ENCODE measurements around the gene TESK2. TPM values are rescaled to one million over a fixed set of nuclear protein-coding genes. Genes with fewer than 3 reads are reported as not detected.

The TESK2 gene
- polyA plus RNA-seq, 3 donors = 3.9 to 13.1 (median 4.1) TPM

GRCh38 chr1:45331436-45332345 lies 159.3 kb downstream of the TESK2 start:
- Histone ChIP-seq H3K36me3 (replicated peaks in 1 of 2; ENCODE audit: control insufficient read depth in 1 of 2, insufficient read depth in 2 of 2, low read length in 2 of 2) (peaks cover 25 to 46% of the 10 kb centered on the region in 2 donors), H3K4me1 (ENCODE audit: control insufficient read depth in 1 of 2, insufficient read depth in 2 of 2, low read length in 2 of 2) (peaks cover 21 to 23% of the 10 kb centered on the region in 2 donors), H3K27ac (ENCODE audit: low read depth in 1 of 2, low read length in 2 of 2) (no peak overlapping the region), H3K9me3 (replicated peaks in 1 of 2; ENCODE audit: control insufficient read depth in 1 of 2, insufficient read depth in 1 of 2, low read length in 2 of 2) (no peaks in the 10 kb centered on the region), H3K79me2 (ENCODE audit: insufficient read depth, low read length) (no peaks in the 10 kb centered on the region), H3K4me3 (replicated peaks in 1 of 3; ENCODE audit: low read depth in 2 of 3, low read length in 3 of 3) (no peak overlapping the region), H3K9ac (ENCODE audit: insufficient read depth, low read length, poor library complexity, severe bottlenecking) (no peak overlapping the region), H3K27me3 (ENCODE audit: control insufficient read depth in 2 of 2, insufficient read depth in 2 of 2, low read length in 2 of 2) (peaks cover 0 to 4% of the 10 kb centered on the region in 2 donors), H3K4me2 (replicated peaks; ENCODE audit: extremely low read depth, low read length, poor library complexity, severe bottlenecking) (no peak overlapping the region), H2AFZ (ENCODE audit: insufficient read depth, low read depth, low read length, poor library complexity, severe bottlenecking) (no peak overlapping the region), H4K20me1 (ENCODE audit: insufficient read depth, low read length) (no peaks in the 10 kb centered on the region)
- DNase-seq = no peak
- Mint-ChIP-seq H3K9me3 (peaks cover 0 to 3% (median 0%) of the 10 kb centered on the region in 7 donors), H3K27ac (peak overlapping the region in 2 of 7 donors; percentile 3 to 35), H3K27me3 (ENCODE audit: low read depth in 3 of 3) (peaks cover 2 to 13% (median 4%) of the 10 kb centered on the region in 3 donors), H3K36me3 (peaks cover 32 to 43% of the 10 kb centered on the region in 2 donors), H3K4me3 (no peak overlapping the region), H3K4me1 (peaks cover 22% of the 10 kb centered on the region)
- WGBS (ENCODE audit: insufficient coverage) = 97% methylated on average over 17 of the region's 18 CpGs
- TF ChIP-seq, protein P1, sequence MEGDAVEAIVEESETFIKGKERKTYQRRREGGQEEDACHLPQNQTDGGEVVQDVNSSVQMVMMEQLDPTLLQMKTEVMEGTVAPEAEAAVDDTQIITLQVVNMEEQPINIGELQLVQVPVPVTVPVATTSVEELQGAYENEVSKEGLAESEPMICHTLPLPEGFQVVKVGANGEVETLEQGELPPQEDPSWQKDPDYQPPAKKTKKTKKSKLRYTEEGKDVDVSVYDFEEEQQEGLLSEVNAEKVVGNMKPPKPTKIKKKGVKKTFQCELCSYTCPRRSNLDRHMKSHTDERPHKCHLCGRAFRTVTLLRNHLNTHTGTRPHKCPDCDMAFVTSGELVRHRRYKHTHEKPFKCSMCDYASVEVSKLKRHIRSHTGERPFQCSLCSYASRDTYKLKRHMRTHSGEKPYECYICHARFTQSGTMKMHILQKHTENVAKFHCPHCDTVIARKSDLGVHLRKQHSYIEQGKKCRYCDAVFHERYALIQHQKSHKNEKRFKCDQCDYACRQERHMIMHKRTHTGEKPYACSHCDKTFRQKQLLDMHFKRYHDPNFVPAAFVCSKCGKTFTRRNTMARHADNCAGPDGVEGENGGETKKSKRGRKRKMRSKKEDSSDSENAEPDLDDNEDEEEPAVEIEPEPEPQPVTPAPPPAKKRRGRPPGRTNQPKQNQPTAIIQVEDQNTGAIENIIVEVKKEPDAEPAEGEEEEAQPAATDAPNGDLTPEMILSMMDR (IDR thresholded peaks at IDR 0.05) = no peak
- intact Hi-C loops (cut with micrococcal nuclease) = no loop called here

DNA sequence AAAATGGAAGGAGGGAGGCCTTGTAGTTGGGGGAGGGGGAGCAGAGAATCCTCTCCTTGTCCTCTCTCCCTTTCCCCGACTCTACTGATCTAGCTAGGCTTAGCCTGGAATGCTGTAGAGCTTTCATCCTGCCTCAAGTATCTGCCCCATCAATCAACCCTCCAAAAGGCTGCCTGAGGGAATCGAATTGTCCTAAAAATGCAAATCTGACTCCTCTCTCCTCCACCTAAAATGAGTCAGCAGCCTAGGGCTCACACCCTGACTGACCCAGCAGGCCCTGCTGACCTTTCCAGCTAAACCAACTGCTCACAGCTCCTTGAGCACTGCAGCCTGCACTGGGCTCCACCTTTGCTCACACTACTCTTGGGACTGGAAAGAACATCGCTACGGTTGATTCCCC lies 161.5 kb downstream of the TESK2 start:
- TF ChIP-seq, protein P1 (IDR thresholded peaks at IDR 0.05) = no peak
- peaks cover 25% of the 10 kb centered on the region for H3K4me1 Mint-ChIP-seq
- no peak overlapping the region for H3K4me3 Mint-ChIP-seq
- no peaks in the 10 kb centered on the region for H4K20me1 ChIP-seq (ENCODE audit: insufficient read depth, low read length)
- H3K36me3 Mint-ChIP-seq = peaks cover 32 to 43% of the 10 kb centered on the region in 2 donors
- H2AFZ ChIP-seq (ENCODE audit: insufficient read depth, low read depth, low read length, poor library complexity, severe bottlenecking) = no peak overlapping the region
- intact Hi-C loops (cut with micrococcal nuclease) = no loop called here
- no peak overlapping the region for H3K27ac Mint-ChIP-seq
- H3K9me3 Mint-ChIP-seq = peaks cover 0 to 3% (median 0%) of the 10 kb centered on the region in 7 donors
- no peak for DNase-seq
- H3K4me3 ChIP-seq (replicated peaks in 1 of 3; ENCODE audit: low read depth in 2 of 3, low read length in 3 of 3) = no peak overlapping the region
- no peak overlapping the region for H3K9ac ChIP-seq (ENCODE audit: insufficient read depth, low read length, poor library complexity, severe bottlenecking)
- peaks cover 0 to 4% of the 10 kb centered on the region in 2 donors for H3K27me3 ChIP-seq (ENCODE audit: control insufficient read depth in 2 of 2, insufficient read depth in 2 of 2, low read length in 2 of 2)
- H3K9me3 ChIP-seq (replicated peaks in 1 of 2; ENCODE audit: control insufficient read depth in 1 of 2, insufficient read depth in 1 of 2, low read length in 2 of 2) = no peaks in the 10 kb centered on the region
- no peak overlapping the region for H3K4me2 ChIP-seq (replicated peaks; ENCODE audit: extremely low read depth, low read length, poor library complexity, severe bottlenecking)
- peaks cover 2 to 18% (median 6%) of the 10 kb centered on the region in 3 donors for H3K27me3 Mint-ChIP-seq (ENCODE audit: low read depth in 3 of 3)
- WGBS (ENCODE audit: insufficient coverage) = 57% methylated on average over 1 of the region's 4 CpGs
- peaks cover 22 to 23% of the 10 kb centered on the region in 2 donors for H3K4me1 ChIP-seq (ENCODE audit: control insufficient read depth in 1 of 2, insufficient read depth in 2 of 2, low read length in 2 of 2)
- no peak overlapping the region for H3K27ac ChIP-seq (ENCODE audit: low read depth in 1 of 2, low read length in 2 of 2)
- H3K36me3 ChIP-seq (replicated peaks in 1 of 2; ENCODE audit: control insufficient read depth in 1 of 2, insufficient read depth in 2 of 2, low read length in 2 of 2) = peaks cover 25 to 46% of the 10 kb centered on the region in 2 donors
- no peaks in the 10 kb centered on the region for H3K79me2 ChIP-seq (ENCODE audit: insufficient read depth, low read length)

Measured in CD14-positive monocyte (primary cell).